K562 (cell line): ENCODE results near the gene SEC22B. TPM values are rescaled to one million over a fixed set of nuclear protein-coding genes. Genes with fewer than 3 reads are reported as not detected.
A peak's percentile ranks its signal among the peaks of the same experiment; 100 is the strongest.

Source experiments
- BRF2 ChIP-seq: IDR thresholded peaks from 3 replicates; pipeline ENCODE4 v1.6.1; 2011; ENCODE audit warnings: borderline replicate concordance, mild to moderate bottlenecking; ENCODE audit not compliant: insufficient read length, insufficient read depth
- DDX20 ChIP-seq: fragments of 450-650 bp; IDR thresholded peaks from 2 replicates; pipeline ENCODE4 v1.6.1; 2016; ENCODE audit warnings: missing genetic modification characterization, low read depth, mild to moderate bottlenecking, missing compliant biosample characterization, moderate library complexity
- DNMT1 ChIP-seq: fragments of 450-650 bp; IDR thresholded peaks from 2 replicates; pipeline ENCODE4 v1.6.1; 2016; ENCODE audit warnings: antibody characterized with exemption, mild to moderate bottlenecking
- E2F3 ChIP-seq: fragments of 250-450 bp; sonication (Bioruptor Pico); IDR thresholded peaks from 2 replicates; pipeline ENCODE4 v1.4.0; 2020; ENCODE audit warnings: mild to moderate bottlenecking
- ERF ChIP-seq: fragments of 450-650 bp; formaldehyde crosslinking; IDR thresholded peaks from 2 replicates; pipeline ENCODE4 v1.4.0; 2020; ENCODE audit warnings: mild to moderate bottlenecking, mixed read lengths
- HNRNPH1 ChIP-seq: fragments of 200-400 bp; formaldehyde crosslinking; optimal IDR thresholded peaks from 2 replicates; pipeline ENCODE3; 2017; ENCODE audit warnings: low read depth, mild to moderate bottlenecking, low read length, moderate library complexity
- HOMEZ ChIP-seq: fragments of 250-450 bp; sonication (Bioruptor Pico); IDR thresholded peaks from 2 replicates; pipeline ENCODE4 v1.4.0; 2020; ENCODE audit warnings: mild to moderate bottlenecking, moderate library complexity
- KDM4B ChIP-seq, 2 experiments: fragments of 450-650 bp in 1 of 2; sonication (generic) in 1 of 2; IDR thresholded peaks; 2 replicates each; pipeline ENCODE4 v1.6.1; 2016 to 2017; ENCODE audit warnings: borderline replicate concordance in 2 of 2, antibody characterized with exemption in 1 of 2, low read depth in 1 of 2, mild to moderate bottlenecking in 1 of 2
- MTA3 ChIP-seq: fragments of 450-650 bp; formaldehyde crosslinking; IDR thresholded peaks from 2 replicates; pipeline ENCODE4 v1.6.1; 2017; ENCODE audit warnings: mild to moderate bottlenecking, borderline replicate concordance
- NFATC3 ChIP-seq: fragments of 450-650 bp; IDR thresholded peaks from 2 replicates; pipeline ENCODE4 v1.6.1; 2017; ENCODE audit warnings: mild to moderate bottlenecking
- STAT5B ChIP-seq: fragments of 250-450 bp; sonication (Bioruptor Pico); IDR thresholded peaks from 2 replicates; pipeline ENCODE4 v1.8.0; 2021; ENCODE audit warnings: mild to moderate bottlenecking, inconsistent platforms
- TCF7L2 ChIP-seq: fragments of 150-350 bp; IDR thresholded peaks from 2 replicates; pipeline ENCODE4 v1.6.1; 2016; ENCODE audit warnings: low read depth, mild to moderate bottlenecking, low read length, moderate library complexity
- TFAM ChIP-seq: fragments of 250-450 bp; sonication (Bioruptor Pico); conservative IDR thresholded peaks from 2 replicates; pipeline ENCODE4 v1.5.0; 2021; ENCODE audit warnings: mild to moderate bottlenecking, moderate library complexity
- ZBTB26 ChIP-seq: fragments of 450-650 bp; formaldehyde crosslinking; IDR thresholded peaks from 2 replicates; pipeline ENCODE4 v1.4.0; 2022; ENCODE audit warnings: missing genetic modification characterization
- ZNF184 ChIP-seq: sonication (generic); formaldehyde crosslinking; IDR thresholded peaks from 2 replicates; pipeline ENCODE4 v1.5.0; 2020; ENCODE audit warnings: missing genetic modification reagents
- ZNF324 ChIP-seq: fragments of 250-450 bp; sonication (Bioruptor Pico); IDR thresholded peaks from 2 replicates; pipeline ENCODE4 v1.4.0; 2020; ENCODE audit warnings: mild to moderate bottlenecking
- ZNF384 ChIP-seq: IDR thresholded peaks from 2 replicates; pipeline ENCODE4 v1.6.1; 2012; ENCODE audit warnings: low read depth, low read length, improper control_type of control experiment
- ZNF507 ChIP-seq: conservative IDR thresholded peaks from 2 replicates; pipeline ENCODE4 v1.6.1; 2017; ENCODE audit warnings: missing genetic modification characterization, missing compliant biosample characterization
- ZNF589 ChIP-seq: fragments of 200-800 bp; sonication (Bioruptor generic); IDR thresholded peaks from 2 replicates; pipeline ENCODE4 v1.6.1; 2016; ENCODE audit warnings: low read depth, missing genetic modification characterization, missing compliant biosample characterization
- ZNF639 ChIP-seq, 2 experiments: fragments of 200-800 bp in 1 of 2; sonication (Bioruptor generic) in 1 of 2; sonication (generic) in 1 of 2; formaldehyde crosslinking in 1 of 2; IDR thresholded peaks in 1 of 2; conservative IDR thresholded peaks in 1 of 2; 2 replicates each; pipeline versions ENCODE4 v1.5.0 to v1.6.1; 2016 to 2020; ENCODE audit warnings: missing compliant biosample characterization in 1 of 2, missing genetic modification characterization in 1 of 2, missing genetic modification reagents in 1 of 2
- polyA plus RNA-seq, 8 experiments: library from polyadenylated mRNA; depleted of rRNA in 4 of 8; stranded (reverse) in 5 of 8; unstranded in 3 of 8; fragments of >200 nt; fragmentation: Nextera tagmentation in 2 of 8; fragmentation: Illumina TruSeq in 1 of 8; extraction: Ambion mirVana in 2 of 8; extraction: Trizol in 1 of 8; gene quantifications; 2 replicates each; pipeline versions ENCODE4 v1.2.1 to v1.2.3, GENCODE V29; 2011 to 2014; ENCODE audit warnings: inconsistent platforms in 1 of 8, missing spikeins in 1 of 8
- total RNA-seq, 7 experiments: library from RNA; depleted of rRNA in 6 of 7; stranded (reverse); fragments of >200 nt in 6 of 7; fragmentation: Illumina TruSeq in 2 of 7; extraction: Trizol in 2 of 7; gene quantifications; 2 replicates each; pipeline versions ENCODE4 v1.2.1 to v1.2.3, GENCODE V29; 2011 to 2021; ENCODE audit warnings: low replicate concordance in 1 of 7

The SEC22B gene
- total and polyA plus RNA-seq, 9 of the 15 experiments (the other 6 are each of a cell fraction or from before 2014, with no cell fraction given): 13.1 to 40.3 (median 23.5) TPM

GRCh38 chr1:120176092-120176855, at the start of gene SEC22B (continued):
- peak; percentile 96; the same call in 1 of the 2 replicates for TF ChIP-seq HOMEZ (CRISPR knock-in tag)
- no peak for TF ChIP-seq TFAM
- no peak for TF ChIP-seq HNRNPH1
- peak; percentile 94 for TF ChIP-seq MTA3
- no peak; the same call in 1 of the 2 replicates for TF ChIP-seq ZNF384
- TF ChIP-seq ZNF324 (CRISPR knock-in tag): no peak
- TF ChIP-seq ZNF507 (tag): no peak
- no peak for TF ChIP-seq STAT5B (CRISPR knock-in tag)
- peak; percentile 70; the same call in 1 of the 2 replicates for TF ChIP-seq DDX20 (tag)
- peak; percentile 90 for TF ChIP-seq NFATC3
- TF ChIP-seq TCF7L2: 0 out of 2 replicates have a peak, but pooled peaks have one; percentile 45
- TF ChIP-seq ZBTB26 (CRISPR knock-in tag): 0 out of 2 replicates have a peak, but pooled peaks have one; percentile 42
- no peak for TF ChIP-seq E2F3 (CRISPR knock-in tag)
- TF ChIP-seq ZNF184: no peak
- peak; percentile 36; the same call in 1 of the 2 replicates for TF ChIP-seq DNMT1
- TF ChIP-seq ERF: no peak
- TF ChIP-seq ZNF639 (CRISPR knock-in tag; conservative IDR thresholded peaks at IDR 0.05 in 1 of 2, IDR thresholded peaks at IDR 0.05 in 1 of 2): peak in 1 of 2 experiments; percentile 93; a peak in 2 of 4 replicates
- no peak for TF ChIP-seq BRF2
- no peak for TF ChIP-seq ZNF589
- TF ChIP-seq KDM4B (IDR thresholded peaks at IDR 0.05; ENCODE audit: borderline replicate concordance in 2 of 2, low read depth in 1 of 2): peak in 1 of 2 experiments; percentile 96; a peak in 2 of 4 replicates
